SKM-1 (cell line): Measurements from ENCODE around the gene ST6GALNAC6.

Experiments
- DNase-seq: peaks from one replicate; lab custom pipeline; 2025; ENCODE audit not compliant: unreplicated experiment; lab: John Stamatoyannopoulos, UW

The ST6GALNAC6 gene

GRCh38 chr9:127917603-127918002 lies 18.2 kb upstream of the ST6GALNAC6 start:
- DNase-seq = no peak

DNA sequence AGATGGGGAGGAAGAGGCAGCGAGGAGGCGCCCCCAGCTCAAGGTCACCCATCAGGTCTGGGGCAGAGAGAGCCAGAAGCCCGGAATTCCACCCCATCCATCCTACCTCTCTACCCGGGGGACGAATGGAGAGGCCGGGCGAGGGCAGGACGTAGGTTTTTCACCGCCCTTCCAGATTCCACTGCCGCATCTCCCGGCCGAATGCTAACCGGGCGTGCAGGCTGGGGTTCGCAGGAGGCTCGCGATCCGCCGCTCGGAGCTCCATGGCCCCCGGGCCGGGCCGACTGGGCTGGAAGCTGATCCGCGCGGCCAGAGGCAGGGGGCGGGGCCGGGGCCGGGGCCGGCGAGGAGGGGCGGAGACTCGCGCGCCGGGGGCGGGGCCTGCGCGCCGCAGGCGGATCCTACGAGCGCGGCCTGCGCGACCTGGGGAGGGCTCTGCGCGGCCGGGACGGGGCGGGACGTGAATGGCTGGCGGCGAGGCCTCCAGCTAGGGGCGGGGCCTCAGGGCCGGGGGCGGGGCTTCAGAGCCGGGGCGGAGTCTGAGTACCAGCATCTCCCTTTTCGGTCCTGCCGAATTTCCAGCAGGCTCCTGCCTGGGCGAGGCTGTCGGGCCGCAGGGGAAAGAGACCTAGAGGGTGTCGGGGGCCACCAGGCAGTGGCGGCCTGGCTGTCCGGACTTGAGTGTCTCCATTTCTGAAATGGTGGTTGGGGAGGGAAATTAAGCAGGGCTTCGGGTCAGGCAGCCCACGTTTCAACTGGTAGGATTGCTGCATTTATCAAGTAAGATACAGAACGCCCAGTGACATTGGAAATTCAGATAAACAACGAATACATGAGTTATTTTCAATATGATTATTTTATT lies 17.5 kb upstream of the ST6GALNAC6 start, which contains the start of gene ST6GALNAC4:
Gene ST6GALNAC4, minus strand, starts transcription at position 322 of the 862 bp plus-strand sequence. CDS start 622 bp downstream, outside the sequence.
- peak; percentile 75 for DNase-seq

DNA sequence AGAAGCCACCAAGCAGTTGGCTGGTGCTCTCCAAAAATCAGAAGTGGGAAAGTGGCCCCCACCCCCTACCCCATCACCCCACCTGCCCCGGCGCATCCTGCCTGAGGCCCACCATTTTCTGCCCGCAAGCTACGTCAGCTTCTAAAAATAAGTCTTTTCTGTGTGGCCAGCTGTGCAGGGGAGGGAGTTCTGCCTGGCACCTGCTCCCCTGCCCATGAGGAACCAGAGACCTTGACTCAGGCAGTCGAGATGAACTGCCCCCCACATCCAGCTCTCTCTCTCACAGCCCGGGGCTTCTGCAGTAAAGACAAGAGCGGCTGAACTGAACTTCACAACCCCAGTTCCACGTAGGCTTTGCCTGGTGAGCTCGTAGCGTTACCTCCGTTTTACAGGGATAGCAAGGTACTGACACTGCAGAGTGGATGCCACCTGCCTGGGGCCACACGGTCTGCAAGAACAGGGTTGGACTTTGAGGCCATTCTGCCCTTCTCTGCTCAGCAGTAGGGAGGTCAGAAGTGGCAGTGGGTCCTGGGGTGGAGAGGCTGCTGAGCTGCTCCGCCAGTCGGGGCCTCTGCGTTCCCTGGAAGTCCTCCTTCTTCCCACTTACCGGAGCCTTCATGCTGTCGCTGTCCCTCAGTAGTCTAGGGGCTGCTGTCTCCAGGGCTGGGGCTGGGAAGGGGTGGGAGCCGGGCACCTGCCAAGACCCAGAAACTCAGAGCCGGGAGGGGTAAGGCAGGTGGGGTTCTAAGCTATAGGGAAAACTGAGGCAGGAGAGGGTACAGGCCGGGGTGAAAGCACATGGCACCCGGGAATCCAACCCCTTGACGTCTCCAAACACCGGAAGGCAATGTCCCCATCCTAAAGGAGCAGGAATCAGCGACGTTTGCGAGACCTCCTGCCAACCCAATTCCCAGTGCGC lies 16.7 kb upstream of the ST6GALNAC6 start:
- DNase-seq = no peak

- no peak for DNase-seq
Measured at GRCh38 chr9:127915325-127915752, 15.9 kb upstream of the ST6GALNAC6 start.

DNA sequence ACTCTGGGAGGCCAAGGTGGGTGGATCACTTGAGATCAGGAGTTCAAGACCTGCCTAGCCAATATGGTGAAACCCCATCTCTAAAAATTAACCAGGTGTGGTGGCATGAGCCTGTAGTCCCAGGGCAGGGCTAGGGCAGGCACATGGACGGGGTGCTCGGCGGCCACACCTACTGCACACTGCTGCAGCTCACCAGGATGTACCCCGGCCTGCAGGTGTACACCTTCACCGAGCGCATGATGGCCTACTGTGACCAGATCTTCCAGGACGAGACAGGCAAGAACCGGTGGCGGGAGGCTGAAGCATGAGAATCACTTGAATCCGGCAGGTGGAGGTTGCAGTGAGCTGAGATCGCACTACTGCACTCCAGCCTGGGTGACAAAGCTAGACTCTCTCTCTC lies 14.3 kb upstream of the ST6GALNAC6 start:
- DNase-seq = no peak

- DNase-seq = no peak
Measured at GRCh38 chr9:127912882-127913281, 13.5 kb upstream of the ST6GALNAC6 start.

DNA sequence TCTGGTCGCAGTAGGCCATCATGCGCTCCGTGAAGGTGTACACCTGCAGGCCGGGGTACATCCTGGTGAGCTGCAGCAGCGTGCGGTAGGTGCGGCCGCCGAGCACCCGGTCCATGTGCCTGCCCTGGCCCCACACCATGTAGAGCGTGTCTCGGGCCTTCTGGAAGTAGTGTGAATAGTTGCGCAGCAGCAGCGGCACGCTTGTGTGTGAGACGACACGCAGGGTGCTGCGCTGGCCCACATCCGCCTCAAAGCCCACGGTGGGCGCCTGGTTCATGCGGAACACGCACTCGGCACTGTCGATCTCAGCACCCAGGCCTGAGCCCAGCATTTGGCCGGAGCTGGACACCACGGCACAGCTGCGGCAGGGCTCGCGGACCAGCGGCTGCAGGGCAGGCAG lies 12.9 kb upstream of the ST6GALNAC6 start:
- DNase-seq = no peak

- DNase-seq = no peak
Measured at GRCh38 chr9:127910613-127911205, 11.3 kb upstream of the ST6GALNAC6 start.

- DNase-seq = no peak
Measured at GRCh38 chr9:127909839-127910273, 10.5 kb upstream of the ST6GALNAC6 start.

DNA sequence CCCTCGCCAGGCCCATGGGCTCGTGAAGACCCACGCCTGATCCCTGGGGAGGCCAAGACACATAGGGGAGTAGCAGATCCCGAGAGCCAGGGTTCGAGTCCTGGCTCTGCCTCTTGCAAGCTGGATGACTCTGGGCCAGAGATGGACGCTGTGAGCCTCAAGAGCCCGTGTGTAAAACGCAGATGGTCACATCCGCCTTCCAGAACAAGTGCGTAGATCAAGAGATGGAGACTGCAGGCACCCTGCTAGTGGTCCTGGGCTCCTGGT lies 9.2 kb upstream of the ST6GALNAC6 start:
- DNase-seq = no peak

GRCh38 chr9:127907867-127908659 lies 8.7 kb upstream of the ST6GALNAC6 start:
- DNase-seq = no peak

DNA sequence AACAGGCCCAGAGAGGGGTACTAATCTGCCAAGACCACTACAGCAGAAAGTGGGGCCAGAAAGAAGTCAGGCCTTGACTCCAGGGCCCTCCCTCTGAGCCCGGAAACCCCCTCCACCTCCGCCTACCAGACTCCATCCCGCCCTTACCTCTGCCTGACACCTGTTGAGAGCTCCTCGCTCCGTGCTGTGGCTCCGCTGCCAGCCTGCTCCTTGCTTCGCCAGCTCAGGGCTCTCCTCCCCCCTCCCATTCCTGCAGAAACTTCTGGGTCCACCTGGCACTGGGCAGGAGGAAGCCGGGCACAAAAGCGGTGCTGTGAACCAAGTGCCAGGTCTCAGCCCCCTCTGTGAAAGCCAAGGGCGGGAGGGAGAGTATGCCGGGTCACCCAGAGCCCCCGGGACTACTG lies 6.4 kb upstream of the ST6GALNAC6 start:
- no peak for DNase-seq

GRCh38 chr9:127905004-127905728 lies 5.8 kb upstream of the ST6GALNAC6 start:
- DNase-seq = peak; percentile 68

DNA sequence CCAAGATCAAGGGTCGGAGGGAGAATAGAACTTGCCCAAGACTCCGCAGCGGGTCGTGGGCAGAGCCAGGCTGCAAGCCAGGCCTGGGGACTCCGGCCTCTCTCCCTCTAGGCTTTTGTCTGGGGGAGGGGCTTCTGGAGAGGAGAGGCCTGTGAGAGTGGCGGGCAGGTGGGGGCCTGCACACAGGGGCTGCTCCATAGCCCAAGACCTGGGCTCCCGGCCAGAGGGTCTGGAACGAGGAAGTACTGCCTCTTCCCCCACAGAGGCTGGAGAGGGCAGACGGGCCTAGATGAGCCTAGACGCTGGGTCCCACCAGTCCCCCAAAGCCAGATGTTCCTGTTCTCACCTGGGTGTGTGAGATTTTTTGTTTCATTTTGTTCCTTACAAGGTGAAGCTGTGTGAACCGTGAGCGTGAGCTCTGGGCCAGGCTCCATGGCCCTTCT lies 5.2 kb upstream of the ST6GALNAC6 start:
- peak; percentile 68 for DNase-seq

DNA sequence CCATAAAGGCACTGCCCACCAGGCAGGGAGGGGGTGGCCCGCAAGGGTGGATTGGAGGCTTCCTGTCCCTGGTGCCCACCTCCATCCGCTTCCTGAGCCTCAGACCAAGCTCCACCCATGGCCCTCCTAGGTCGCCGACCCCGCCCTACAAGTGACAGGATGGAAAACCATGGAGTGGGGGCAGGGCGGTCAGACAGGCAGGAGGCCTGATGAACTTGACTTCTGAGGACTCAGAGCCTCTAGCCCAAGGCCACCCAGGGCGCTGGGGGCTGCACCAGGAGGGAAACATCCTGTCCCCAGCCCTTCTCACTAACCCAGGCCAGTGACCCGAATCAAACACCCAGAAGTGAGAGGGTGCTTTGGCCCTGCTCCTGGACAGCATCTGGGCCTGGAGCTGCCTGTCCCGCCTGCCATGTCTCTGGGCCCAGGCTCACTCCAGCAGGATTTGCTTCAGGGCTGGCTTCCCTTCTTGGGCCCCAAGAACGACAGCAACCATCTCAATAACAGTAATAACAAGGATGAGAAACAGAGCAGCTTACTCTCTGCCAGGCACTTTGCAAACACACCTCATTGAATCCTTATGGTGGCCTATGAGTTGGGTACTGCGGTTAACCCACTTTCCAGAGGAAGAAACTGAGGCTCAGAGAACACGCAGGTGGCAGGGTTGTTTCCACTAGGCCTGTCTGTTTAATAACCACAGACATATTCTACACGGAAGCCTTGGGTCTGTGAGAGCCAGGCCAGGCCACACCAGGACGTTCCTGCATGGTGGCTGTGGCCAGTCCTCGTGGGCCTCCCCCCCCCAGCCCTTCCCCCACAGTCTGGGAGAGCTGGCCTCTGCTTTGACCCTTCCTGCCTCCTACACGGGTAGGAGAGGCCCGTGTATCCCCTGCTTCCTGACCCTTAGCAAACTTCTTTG lies 4.4 kb upstream of the ST6GALNAC6 start:
- no peak for DNase-seq

- no peak for DNase-seq
Measured at GRCh38 chr9:127898433-127899127, 823 bp downstream of the ST6GALNAC6 start.

GRCh38 chr9:127897193-127897692 lies 2.2 kb downstream of the ST6GALNAC6 start:
- DNase-seq = peak; percentile 67
